NB4 (cell line): ENCODE measurements around the gene ARHGEF17.

ENCODE experiments used
- CTCF ChIP-seq: IDR thresholded peaks from one replicate; pipeline ENCODE4 v1.5.1; 2012; ENCODE audit warnings: low read depth, low read length
- MAX ChIP-seq: IDR thresholded peaks from 2 replicates; pipeline ENCODE4 v1.6.1; 2011; ENCODE audit warnings: low read depth, low read length
- MYC ChIP-seq: IDR thresholded peaks from 2 replicates; pipeline ENCODE4 v1.6.1; 2011; ENCODE audit warnings: low read depth, low read length
- POLR2A ChIP-seq: IDR thresholded peaks from 2 replicates; pipeline ENCODE4 v1.6.1; 2011; ENCODE audit warnings: mild to moderate bottlenecking; ENCODE audit not compliant: insufficient read length; ENCODE audit errors: extremely low read depth

- TF ChIP-seq CTCF (no peak), POLR2A (no peak), MAX (no peak), MYC (no peak)
These were observed 33.2 kb upstream of the ARHGEF17 start for GRCh38 chr11:73274722-73275380.
